ENCODE results near the gene SEPTIN2. TPM values are rescaled to one million over a fixed set of nuclear protein-coding genes. Genes with fewer than 3 reads are reported as not detected.

The SEPTIN2 gene
- total and polyA plus RNA-seq, 11 donors = 91.2 to 237 (median 199) TPM

GRCh38 chr2:241296767-241297166 is 19.0 kb upstream of the SEPTIN2 start:
- WGBS, 4 donors = 91 to 95% (median 94%) methylated on average over 8 of the region's 8 CpGs
- Histone ChIP-seq H3K27me3 (no peaks in the 10 kb centered on the region), H3K9me3 (no peaks in the 10 kb centered on the region), H3K27ac (no peak overlapping the region), H3K36me3 (peaks cover 0 to 11% (median 6%) of the 10 kb centered on the region in 9 donors), H3K4me3 (no peak overlapping the region), H3K4me1 (peaks cover 0 to 22% (median 5%) of the 10 kb centered on the region in 12 donors)
- DNase-seq (no peak), ATAC-seq (no peak)
- no peak for TF ChIP-seq CTCF (IDR thresholded peaks at IDR 0.05)
- no peak for TF ChIP-seq POLR2A (IDR thresholded peaks at IDR 0.05)
- intact Hi-C loops (cut with DNase I) = no loop called here

- Histone ChIP-seq H3K27ac (no peak overlapping the region), H3K4me1 (peaks cover 0 to 34% (median 22%) of the 10 kb centered on the region in 12 donors), H3K9me3 (no peaks in the 10 kb centered on the region), H3K27me3 (no peaks in the 10 kb centered on the region), H3K4me3 (no peak overlapping the region), H3K36me3 (peaks cover 0 to 11% (median 6%) of the 10 kb centered on the region in 9 donors)
- no peak for TF ChIP-seq CTCF (IDR thresholded peaks at IDR 0.05)
- TF ChIP-seq POLR2A (IDR thresholded peaks at IDR 0.05) = no peak
- no peak for ATAC-seq
- WGBS, 4 donors = 85 to 91% (median 87%) methylated on average over 5 of the region's 5 CpGs
- no peak for DNase-seq
- intact Hi-C loops (cut with DNase I) = no loop called here
Measured at GRCh38 chr2:241298673-241299072, 17.1 kb upstream of the SEPTIN2 start.

GRCh38 chr2:241300000-241300399 is 15.7 kb upstream of the SEPTIN2 start:
- WGBS, 4 donors = 75 to 82% (median 80%) methylated on average over 12 of the region's 12 CpGs
- H3K4me1 ChIP-seq = peaks cover 0 to 48% (median 34%) of the 10 kb centered on the region in 12 donors
- H3K9me3 ChIP-seq = no peaks in the 10 kb centered on the region
- no peaks in the 10 kb centered on the region for H3K27me3 ChIP-seq
- no peak for TF ChIP-seq POLR2A (IDR thresholded peaks at IDR 0.05)
- TF ChIP-seq CTCF (IDR thresholded peaks at IDR 0.05) = no peak
- H3K36me3 ChIP-seq = peaks cover 0 to 11% (median 6%) of the 10 kb centered on the region in 9 donors
- intact Hi-C loops (cut with DNase I) = no loop called here
- no peak for DNase-seq
- ATAC-seq = no peak
- H3K27ac ChIP-seq = no peak overlapping the region
- H3K4me3 ChIP-seq = no peak overlapping the region

- peaks cover 0 to 65% (median 36%) of the 10 kb centered on the region in 12 donors for H3K4me1 ChIP-seq
- peak overlapping the region in 4 of 12 donors; percentile 27 to 71 (median 36) for H3K27ac ChIP-seq
Measured at GRCh38 chr2:241302083-241302482, 13.6 kb upstream of the SEPTIN2 start.

More at GRCh38 chr2:241302083-241302482, 13.6 kb upstream of the SEPTIN2 start:
- TF ChIP-seq CTCF (IDR thresholded peaks at IDR 0.05) = no peak
- 83 to 91% (median 89%) methylated on average over 3 of the region's 3 CpGs for WGBS, 4 donors
- Histone ChIP-seq H3K4me3 (no peak overlapping the region), H3K27me3 (no peaks in the 10 kb centered on the region), H3K9me3 (no peaks in the 10 kb centered on the region), H3K36me3 (peaks cover 0 to 7% (median 2%) of the 10 kb centered on the region in 9 donors)
- ATAC-seq (no peak), DNase-seq (no peak)
- intact Hi-C loops (cut with DNase I) = loop anchor here in 1 of 10 donors (2.0 kb wide), 1 partner anchor 13 kb away; no protein-coding TSS in a partner anchor

All from heart left ventricle (tissue), 16 donors.